Body of pancreas (tissue), 4 donors: ENCODE data around the gene ADGRG7.

Source experiments
- CTCF ChIP-seq, 7 experiments: fragments of 450-650 bp in 4 of 7; fragments of 200-600 bp in 3 of 7; sonication (generic) in 3 of 7; IDR thresholded peaks; one replicate each; pipeline ENCODE4 v1.5.1; 2016 to 2019; ENCODE audit warnings: antibody characterized with exemption in 7 of 7
- POLR2A ChIP-seq, 3 donors: fragments of 450-650 bp; IDR thresholded peaks; one replicate each; pipeline ENCODE4 v1.6.1; 2016; ENCODE audit warnings: antibody characterized with exemption in 3 of 3, mild to moderate bottlenecking in 2 of 3

- TF ChIP-seq CTCF (IDR thresholded peaks at IDR 0.05) = no peak
- no peak for TF ChIP-seq POLR2A (IDR thresholded peaks at IDR 0.05)
Measured at GRCh38 chr3:100641471-100642032, 32.2 kb downstream of the ADGRG7 start.
